K562 (cell line): Measurements from ENCODE around the gene CD40. TPM values are rescaled to one million over a fixed set of nuclear protein-coding genes. Genes with fewer than 3 reads are reported as not detected.

Experiments
- ATAC-seq: fragments of 200-7000 bp; cut with Tn5 transposase; 3 replicates; pipeline ENCODE4 v1.9.1; 2020; ENCODE audit warnings: moderate library complexity
- BruUV-seq: library from RNA; stranded (reverse); fragments of 400-500 nt; replicated peaks from 2 replicates; lab custom pipeline; 2021; lab: Mats Ljungman, UMichigan
- CTCF ChIA-PET: fragments of 300-600 bp; formaldehyde crosslinking; extraction: SDS; loops from one replicate; lab custom pipeline; 2021; ENCODE audit warnings: low intra/inter-chr PET ratio; lab: Yijun Ruan, JAX
- POLR2A ChIA-PET: fragments of 300-600, 350-650 bp; sonication (Branson Sonifier 250); formaldehyde crosslinking; extraction: SDS; loops from one replicate; lab custom pipeline; 2021; ENCODE audit warnings: antibody characterized with exemption, inconsistent platforms; lab: Yijun Ruan, JAX
- DNase-seq, 4 experiments: peaks; one replicate each; pipeline versions ENCODE4 v3.0.0 to v3.0.0-alpha.2; 2011 to 2018; ENCODE audit warnings: low spot score in 3 of 4, mixed read lengths in 3 of 4; ENCODE audit errors: extremely low read depth in 1 of 4
- FAIRE-seq: peaks from 2 replicates; lab custom pipeline; 2011; peaks lifted over from hg19 to GRCh38; lab: Jason Lieb, UNC
- H2AFZ ChIP-seq: 2 replicates; pipeline ENCODE4 v1.6.0; 2011; ENCODE audit warnings: low read depth, low read length, control low read depth, inconsistent platforms
- H3K27ac ChIP-seq: fragments of 200-600 bp; 3 replicates; pipeline ENCODE4 v1.8.0; 2011; ENCODE audit warnings: low read depth, mild to moderate bottlenecking, control low read depth, inconsistent platforms, low read length, moderate library complexity, mixed read lengths; ENCODE audit errors: extremely low read depth
- H3K27me3 ChIP-seq, 2 experiments: fragments of 300-600 bp in 1 of 2; 2 replicates in 1 of 2; 3 replicates in 1 of 2; pipeline versions ENCODE4 v1.6.0 to v1.8.0; 2011; ENCODE audit warnings: inconsistent platforms in 2 of 2, low read length in 2 of 2, mild to moderate bottlenecking in 1 of 2, mixed read lengths in 1 of 2, moderate library complexity in 1 of 2; ENCODE audit not compliant: control insufficient read depth in 2 of 2, insufficient read depth in 2 of 2
- H3K36me3 ChIP-seq: fragments of 300-600 bp; 3 replicates; pipeline ENCODE4 v1.8.0; 2011; ENCODE audit warnings: mild to moderate bottlenecking, low read length, inconsistent platforms; ENCODE audit not compliant: control insufficient read depth, insufficient read depth
- H3K4me1 ChIP-seq, 2 experiments: fragments of 200-600 bp in 1 of 2; replicated peaks in 1 of 2; 2 replicates in 1 of 2; 3 replicates in 1 of 2; pipeline versions ENCODE4 v1.5.1 to v1.8.0; 2011; ENCODE audit warnings: inconsistent platforms in 2 of 2, low read length in 2 of 2, mild to moderate bottlenecking in 1 of 2, mixed read lengths in 1 of 2, moderate library complexity in 1 of 2; ENCODE audit not compliant: control insufficient read depth in 2 of 2, insufficient read depth in 2 of 2
- H3K4me2 ChIP-seq: 2 replicates; pipeline ENCODE4 v1.6.1; 2011; ENCODE audit warnings: low read length, control low read depth, inconsistent platforms, mixed read lengths; ENCODE audit not compliant: insufficient read depth
- H3K4me3 ChIP-seq: fragments of 200-600 bp; sonication (generic), shearing (Covaris generic); 2 replicates; pipeline ENCODE4 v1.5.1; 2016; ENCODE audit warnings: control low read depth, inconsistent platforms
- H3K79me2 ChIP-seq: fragments of 200-600 bp; 3 replicates; pipeline ENCODE4 v1.8.0; 2011; ENCODE audit warnings: low read length, inconsistent platforms; ENCODE audit not compliant: control insufficient read depth, insufficient read depth
- H3K9ac ChIP-seq, 2 experiments: 2 replicates each; pipeline versions ENCODE4 v1.6.0 to v1.6.1; 2011; ENCODE audit warnings: low read depth in 2 of 2, low read length in 2 of 2, control low read depth in 1 of 2, inconsistent platforms in 1 of 2, mild to moderate bottlenecking in 1 of 2, mixed read lengths in 1 of 2; ENCODE audit not compliant: insufficient read depth in 1 of 2
- H3K9me1 ChIP-seq: one replicate; pipeline ENCODE4 v1.6.0; 2011; ENCODE audit warnings: inconsistent platforms, mild to moderate bottlenecking, low read length, moderate library complexity; ENCODE audit not compliant: control insufficient read depth, insufficient read depth
- H3K9me3 ChIP-seq: replicated peaks from 2 replicates; pipeline ENCODE4 v1.5.1; 2011; ENCODE audit warnings: low read depth, low read length, inconsistent platforms; ENCODE audit not compliant: control insufficient read depth, insufficient read depth
- H4K20me1 ChIP-seq: replicated peaks from 2 replicates; pipeline ENCODE4 v1.6.1; 2011; ENCODE audit warnings: low read length, inconsistent platforms, mixed read lengths; ENCODE audit not compliant: control insufficient read depth, insufficient read depth
- HES1 ChIP-seq: fragments of 450-650 bp; IDR thresholded peaks from 2 replicates; pipeline ENCODE4 v1.6.1; 2016; ENCODE audit warnings: low read depth, mild to moderate bottlenecking, moderate library complexity
- MITF ChIP-seq: IDR thresholded peaks from 2 replicates; pipeline ENCODE4 v1.6.1; 2014; ENCODE audit warnings: antibody characterized with exemption
- MTA2 ChIP-seq: fragments of 450-650 bp; IDR thresholded peaks from 2 replicates; pipeline ENCODE4 v1.6.1; 2016; ENCODE audit warnings: low read depth
- POLR3A ChIP-seq: IDR thresholded peaks from 2 replicates; pipeline ENCODE4 v1.6.1; 2011; ENCODE audit warnings: borderline replicate concordance, mild to moderate bottlenecking, moderate library complexity; ENCODE audit not compliant: insufficient read length, insufficient read depth; ENCODE audit errors: extremely low read depth
- TSHZ1 ChIP-seq: fragments of 250-450 bp; sonication (Bioruptor Pico); IDR thresholded peaks from 2 replicates; pipeline ENCODE4 v1.4.0; 2020; ENCODE audit warnings: mild to moderate bottlenecking, moderate library complexity
- ZNF239 ChIP-seq: fragments of 250-450 bp; sonication (Bioruptor Pico); IDR thresholded peaks from 2 replicates; pipeline ENCODE4 v1.4.0; 2020; ENCODE audit warnings: mild to moderate bottlenecking
- ZNF311 ChIP-seq: fragments of 250-450 bp; sonication (Bioruptor Pico); IDR thresholded peaks from 2 replicates; pipeline ENCODE4 v1.4.0; 2020; ENCODE audit warnings: mild to moderate bottlenecking, moderate library complexity
- ZNF354B ChIP-seq: fragments of 250-450 bp; sonication (Bioruptor Pico); IDR thresholded peaks from 2 replicates; pipeline ENCODE4 v1.4.0; 2020
- ZNF407 ChIP-seq: fragments of 450-650 bp; IDR thresholded peaks from 2 replicates; pipeline ENCODE4 v1.6.1; 2016; ENCODE audit warnings: low read depth
- WGBS: fragments of 100-300 bp; shearing (Covaris generic); methylation state at CpG from one replicate; pipeline ENCODE4 v1.1.6; 2016; ENCODE audit warnings: low coverage, mixed read lengths; ENCODE audit not compliant: insufficient coverage; ENCODE audit errors: missing lambda C conversion rate; 5-methylcytosine and 5-hydroxymethylcytosine counted together
- in situ Hi-C: fragments of 300-500 bp; cut with MboI; formaldehyde crosslinking; loops from 4 replicates; pipeline ENCODE4 v1.15.0; 2018; ENCODE audit warnings: inconsistent platforms, mixed read lengths
- intact Hi-C: fragments of 100-400 bp; cut with micrococcal nuclease; formaldehyde crosslinking; loops from 2 replicates; pipeline ENCODE4 v1.14.2; 2022
- polyA plus RNA-seq, 8 experiments: library from polyadenylated mRNA; depleted of rRNA in 4 of 8; stranded (reverse) in 5 of 8; unstranded in 3 of 8; fragments of >200 nt; fragmentation: Nextera tagmentation in 2 of 8; fragmentation: Illumina TruSeq in 1 of 8; extraction: Ambion mirVana in 2 of 8; extraction: Trizol in 1 of 8; gene quantifications; 2 replicates each; pipeline versions ENCODE4 v1.2.1 to v1.2.3, GENCODE V29; 2011 to 2014; ENCODE audit warnings: inconsistent platforms in 1 of 8, missing spikeins in 1 of 8
- total RNA-seq, 7 experiments: library from RNA; depleted of rRNA in 6 of 7; stranded (reverse); fragments of >200 nt in 6 of 7; fragmentation: Illumina TruSeq in 2 of 7; extraction: Trizol in 2 of 7; gene quantifications; 2 replicates each; pipeline versions ENCODE4 v1.2.1 to v1.2.3, GENCODE V29; 2011 to 2021; ENCODE audit warnings: low replicate concordance in 1 of 7

The CD40 gene
- total and polyA plus RNA-seq, 9 of the 15 experiments (the other 6 are each of a cell fraction or from before 2014, with no cell fraction given), result 0.76 to 3.7 (median 1.6) TPM

- POLR2A ChIA-PET, result interaction anchor here (3.4 kb wide), 1 partner anchor 9 kb away, joined by 18 read pairs; no protein-coding TSS in a partner anchor
- intact Hi-C loops, result no loop called here
- TF ChIP-seq HES1, result no peak
- no peak for TF ChIP-seq ZNF407
- no peak for TF ChIP-seq MITF
- TF ChIP-seq ZNF311 (CRISPR knock-in tag), result no peak
- TF ChIP-seq ZNF239 (CRISPR knock-in tag), result no peak
- TF ChIP-seq POLR3A, result no peak
- no peak for TF ChIP-seq ZNF354B (CRISPR knock-in tag)
- TF ChIP-seq MTA2, result no peak
- no peak for TF ChIP-seq TSHZ1 (CRISPR knock-in tag)
Observed at GRCh38 chr20:46078954-46079353, 39.2 kb upstream of the CD40 start.

More at GRCh38 chr20:46078954-46079353, 39.2 kb upstream of the CD40 start:
- ATAC-seq (no peak), DNase-seq (no peak), FAIRE-seq (no peak)
- no peak overlapping the region for H2AFZ ChIP-seq
- no peak overlapping the region for H3K4me2 ChIP-seq
- H3K36me3 ChIP-seq, result peaks cover 34% of the 10 kb centered on the region; the same call in 2 of the 3 replicates
- H3K27ac ChIP-seq, result no peak overlapping the region
- BruUV-seq, result no TSS peak
- peaks cover 40% of the 10 kb centered on the region for H3K79me2 ChIP-seq
- H3K9me3 ChIP-seq, result no peaks in the 10 kb centered on the region
- peaks cover 0 to 7% of the 10 kb centered on the region in 2 experiments; a peak in 2 of 5 replicates for H3K4me1 ChIP-seq
- H4K20me1 ChIP-seq, result peaks cover 8% of the 10 kb centered on the region; the same call in 1 of the 2 replicates
- in situ Hi-C loops, result no loop called here
- H3K9ac ChIP-seq, result no peak overlapping the region
- WGBS, result 89% methylated on average over 6 of the region's 7 CpGs
- no peaks in the 10 kb centered on the region for H3K27me3 ChIP-seq
- CTCF ChIA-PET, result no interaction called here
- peaks cover 4% of the 10 kb centered on the region for H3K9me1 ChIP-seq
- no peak overlapping the region for H3K4me3 ChIP-seq
